Measurements from ENCODE around the gene BCAN.

Gene BCAN

GRCh38 chr1:156677616-156678596, 36.0 kb downstream of the BCAN start:
- DNase-seq, result peak in 1 of 5 donors; percentile 28

- DNase-seq, result no peak
These were observed 38.1 kb downstream of the BCAN start for GRCh38 chr1:156680056-156680455.

GRCh38 chr1:156681196-156681960, 39.5 kb downstream of the BCAN start:
- no peak for DNase-seq

GRCh38 chr1:156682166-156682890, 40.4 kb downstream of the BCAN start:
- DNase-seq, result no peak

- peak in 1 of 5 donors; percentile 62 for DNase-seq
These were observed 42.4 kb downstream of the BCAN start for GRCh38 chr1:156684227-156684782.

- DNase-seq, result peak; percentile 53 to 72 (median 64)
These were observed 47.4 kb downstream of the BCAN start for GRCh38 chr1:156689035-156689952.

- DNase-seq, result no peak
These were observed 48.2 kb downstream of the BCAN start for GRCh38 chr1:156689953-156690674.

- DNase-seq, result no peak
These were observed 48.7 kb downstream of the BCAN start for GRCh38 chr1:156690675-156691036.

GRCh38 chr1:156691191-156691590, 49.3 kb downstream of the BCAN start:
- no peak for DNase-seq

- DNase-seq, result no peak
These were observed 49.9 kb downstream of the BCAN start for GRCh38 chr1:156691665-156692440.

- DNase-seq, result no peak
These were observed 50.6 kb downstream of the BCAN start for GRCh38 chr1:156692441-156692924.

- peak in 1 of 5 donors; percentile 8 for DNase-seq
These were observed 51.3 kb downstream of the BCAN start for GRCh38 chr1:156692925-156693847.

GRCh38 chr1:156693848-156694689, 52.2 kb downstream of the BCAN start:
- DNase-seq, result no peak

- no peak for DNase-seq
These were observed 52.7 kb downstream of the BCAN start for GRCh38 chr1:156694690-156694962.

- DNase-seq, result no peak
These were observed 54.8 kb downstream of the BCAN start for GRCh38 chr1:156696755-156697154.

GRCh38 chr1:156697481-156697880, 55.6 kb downstream of the BCAN start:
- no peak for DNase-seq

- DNase-seq, result no peak
These were observed 57.1 kb downstream of the BCAN start for GRCh38 chr1:156698995-156699394.

All from T-helper 1 cell (primary cell).